ENCODE results near the gene MYRIP. TPM values are rescaled to one million over a fixed set of nuclear protein-coding genes. Genes with fewer than 3 reads are reported as not detected.

The MYRIP gene
- total RNA-seq, 4 donors from 2014 or later: 1.4 to 4.4 (median 2.8) TPM

DNA sequence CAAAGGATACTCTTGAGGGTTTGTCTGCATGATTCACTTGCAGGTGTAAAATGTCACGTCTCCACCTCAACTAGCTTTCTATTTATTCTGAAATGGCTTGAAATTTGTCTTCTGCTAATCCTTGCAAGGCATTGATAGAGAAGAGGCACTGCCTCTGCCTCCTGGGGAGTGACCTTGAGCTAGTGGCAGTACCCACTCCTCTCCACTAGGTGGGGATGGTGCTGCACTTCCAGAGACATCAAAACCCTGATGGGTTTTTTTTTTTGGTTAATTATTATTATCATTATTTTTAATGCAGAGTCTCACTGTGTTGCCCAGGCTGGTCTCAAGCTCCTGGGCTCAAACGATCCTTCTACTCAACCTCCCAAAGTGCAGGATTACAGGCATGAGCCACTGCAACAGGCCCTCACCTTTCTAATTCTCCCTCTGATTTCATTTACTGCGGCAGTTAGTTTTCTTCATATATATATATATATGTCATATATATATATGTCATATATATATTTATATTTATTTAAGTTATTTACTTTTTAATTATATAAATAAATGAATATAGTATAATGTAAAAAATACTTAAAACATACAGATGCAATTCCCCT is 382.5 kb downstream of the MYRIP start:
- Histone ChIP-seq H3K27me3 (no peaks in the 10 kb centered on the region), H3K9me3 (no peaks in the 10 kb centered on the region), H3K4me1 (peaks cover 11% of the 10 kb centered on the region), H3K36me3 (no peaks in the 10 kb centered on the region), H3K4me3 (no peak overlapping the region), H3K27ac (no peak overlapping the region)
- 24% methylated on average over 3 of the region's 3 CpGs for WGBS
- DNase-seq (ENCODE audit: low spot score in 2 of 2): no peak
- TF ChIP-seq POLR2A (IDR thresholded peaks at IDR 0.05): no peak
- no peak for TF ChIP-seq POLR2AphosphoS5 (IDR thresholded peaks at IDR 0.05)
- TF ChIP-seq, protein P1, sequence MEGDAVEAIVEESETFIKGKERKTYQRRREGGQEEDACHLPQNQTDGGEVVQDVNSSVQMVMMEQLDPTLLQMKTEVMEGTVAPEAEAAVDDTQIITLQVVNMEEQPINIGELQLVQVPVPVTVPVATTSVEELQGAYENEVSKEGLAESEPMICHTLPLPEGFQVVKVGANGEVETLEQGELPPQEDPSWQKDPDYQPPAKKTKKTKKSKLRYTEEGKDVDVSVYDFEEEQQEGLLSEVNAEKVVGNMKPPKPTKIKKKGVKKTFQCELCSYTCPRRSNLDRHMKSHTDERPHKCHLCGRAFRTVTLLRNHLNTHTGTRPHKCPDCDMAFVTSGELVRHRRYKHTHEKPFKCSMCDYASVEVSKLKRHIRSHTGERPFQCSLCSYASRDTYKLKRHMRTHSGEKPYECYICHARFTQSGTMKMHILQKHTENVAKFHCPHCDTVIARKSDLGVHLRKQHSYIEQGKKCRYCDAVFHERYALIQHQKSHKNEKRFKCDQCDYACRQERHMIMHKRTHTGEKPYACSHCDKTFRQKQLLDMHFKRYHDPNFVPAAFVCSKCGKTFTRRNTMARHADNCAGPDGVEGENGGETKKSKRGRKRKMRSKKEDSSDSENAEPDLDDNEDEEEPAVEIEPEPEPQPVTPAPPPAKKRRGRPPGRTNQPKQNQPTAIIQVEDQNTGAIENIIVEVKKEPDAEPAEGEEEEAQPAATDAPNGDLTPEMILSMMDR (IDR thresholded peaks at IDR 0.05): peak; percentile 79 to 93

DNA sequence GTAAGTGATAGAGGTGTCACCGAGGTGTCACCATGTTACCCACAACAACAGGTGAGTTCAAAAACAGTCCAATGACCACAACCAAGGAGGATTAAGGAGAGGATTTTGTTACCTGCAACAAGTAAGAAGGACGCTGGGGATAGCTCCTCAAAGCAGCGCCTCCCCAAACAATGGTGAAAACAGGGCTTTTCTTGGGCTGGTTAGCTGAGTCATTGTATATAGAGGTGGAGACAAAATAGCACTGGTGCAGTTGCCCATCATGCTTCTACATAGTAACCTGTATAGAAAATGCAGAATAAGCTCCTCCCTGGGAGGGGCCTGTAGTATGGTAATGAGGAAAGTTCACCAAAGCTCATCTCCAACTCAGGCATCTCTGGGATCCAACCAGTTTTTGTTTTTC is 383.2 kb downstream of the MYRIP start:
- Histone ChIP-seq H3K4me3 (no peak overlapping the region), H3K4me1 (peaks cover 6% of the 10 kb centered on the region), H3K27ac (no peak overlapping the region), H3K9me3 (no peaks in the 10 kb centered on the region), H3K36me3 (no peaks in the 10 kb centered on the region), H3K27me3 (no peaks in the 10 kb centered on the region)
- TF ChIP-seq, protein P1 (IDR thresholded peaks at IDR 0.05): no peak
- TF ChIP-seq EP300 (IDR thresholded peaks at IDR 0.05) (no peak), POLR2AphosphoS5 (IDR thresholded peaks at IDR 0.05) (no peak), POLR2A (IDR thresholded peaks at IDR 0.05) (no peak)
- DNase-seq (ENCODE audit: low spot score in 2 of 2): no peak
- 82% methylated on average over 3 of the region's 3 CpGs for WGBS

DNA sequence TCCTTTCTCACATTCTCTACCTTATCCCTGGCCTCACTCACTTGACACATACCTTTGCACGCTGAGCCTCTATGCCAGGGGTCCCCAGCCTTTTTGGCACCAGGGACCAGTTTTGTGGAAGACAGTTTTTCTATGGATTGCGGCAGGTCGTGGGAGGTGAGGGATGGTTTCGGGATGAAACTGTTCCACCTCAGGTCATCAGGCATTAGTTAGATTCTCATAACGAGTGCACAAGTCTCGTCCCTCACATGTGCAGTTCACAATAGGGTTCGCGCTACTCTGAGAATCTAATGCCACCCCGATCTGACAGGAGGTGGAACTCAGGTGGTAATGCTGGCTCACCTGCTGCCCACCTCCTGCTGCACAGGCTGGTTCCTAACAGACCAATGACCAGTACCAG is 387.6 kb downstream of the MYRIP start:
- DNase-seq (ENCODE audit: low spot score in 2 of 2): no peak
- TF ChIP-seq EP300 (IDR thresholded peaks at IDR 0.05) (no peak), POLR2AphosphoS5 (IDR thresholded peaks at IDR 0.05) (no peak), POLR2A (IDR thresholded peaks at IDR 0.05) (no peak)
- TF ChIP-seq, protein P1 (IDR thresholded peaks at IDR 0.05): no peak
- Histone ChIP-seq H3K4me3 (no peak overlapping the region), H3K9me3 (no peaks in the 10 kb centered on the region), H3K27ac (no peak overlapping the region), H3K27me3 (no peaks in the 10 kb centered on the region), H3K36me3 (no peaks in the 10 kb centered on the region), H3K4me1 (no peaks in the 10 kb centered on the region)
- 84% methylated on average over 9 of the region's 9 CpGs for WGBS

DNA sequence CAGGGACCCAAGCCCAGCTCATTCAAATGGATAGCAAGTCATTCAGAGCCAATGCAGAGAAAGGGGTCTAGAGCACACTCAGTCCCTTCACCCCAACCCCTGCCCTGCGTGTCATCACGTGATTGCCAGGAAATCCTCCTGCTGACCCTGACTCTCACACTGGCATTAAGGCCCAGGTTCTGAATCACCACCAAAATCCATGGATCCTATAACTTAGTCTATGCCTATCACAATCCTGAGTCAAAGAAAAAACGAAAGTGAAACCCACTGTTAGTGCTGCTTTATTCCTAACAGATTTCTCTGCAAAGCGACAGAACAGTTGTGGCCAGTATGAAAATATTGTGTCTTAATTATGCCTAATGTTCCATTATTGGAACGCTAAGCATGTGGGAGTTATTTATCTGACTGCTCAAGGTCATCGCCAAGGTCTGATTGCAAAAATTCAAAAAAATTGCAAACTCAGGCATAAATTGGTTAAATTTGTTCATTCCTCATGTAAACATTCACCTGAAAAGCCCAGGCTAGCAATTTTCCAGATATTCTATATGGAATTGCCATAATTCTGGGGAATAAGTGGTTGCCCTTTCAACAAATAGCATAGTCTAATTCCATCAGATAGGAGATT is 391.4 kb downstream of the MYRIP start:
- Histone ChIP-seq H3K4me1 (no peaks in the 10 kb centered on the region), H3K27ac (no peak overlapping the region), H3K27me3 (no peaks in the 10 kb centered on the region), H3K36me3 (no peaks in the 10 kb centered on the region), H3K9me3 (no peaks in the 10 kb centered on the region), H3K4me3 (no peak overlapping the region)
- DNase-seq (ENCODE audit: low spot score in 2 of 2): no peak
- no peak for TF ChIP-seq POLR2A (IDR thresholded peaks at IDR 0.05)
- no peak for TF ChIP-seq EP300 (IDR thresholded peaks at IDR 0.05)
- TF ChIP-seq, protein P1 (IDR thresholded peaks at IDR 0.05): no peak
- no peak for TF ChIP-seq POLR2AphosphoS5 (IDR thresholded peaks at IDR 0.05)
- WGBS: 86% methylated on average over 6 of the region's 6 CpGs

DNA sequence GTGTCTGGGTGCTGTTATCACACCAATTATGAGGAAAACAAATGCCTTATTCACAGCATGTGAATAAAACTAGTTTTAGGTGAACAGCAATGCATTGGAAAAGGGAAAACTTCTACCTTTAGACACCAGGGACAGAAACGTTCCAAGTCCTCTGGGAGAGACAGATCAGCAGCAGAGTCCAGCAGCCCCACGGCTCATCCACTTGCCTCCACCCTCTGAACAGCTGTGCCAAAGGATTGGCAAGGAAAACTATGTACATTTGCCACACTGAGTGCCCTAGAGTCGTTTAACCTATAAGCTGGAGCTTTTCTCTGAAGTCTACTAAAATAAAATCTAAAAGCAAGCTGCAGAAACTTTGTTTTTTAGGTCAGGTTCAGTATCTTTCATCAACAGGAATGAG is 392.4 kb downstream of the MYRIP start:
- Histone ChIP-seq H3K27me3 (no peaks in the 10 kb centered on the region), H3K36me3 (no peaks in the 10 kb centered on the region), H3K4me3 (no peak overlapping the region), H3K9me3 (no peaks in the 10 kb centered on the region), H3K27ac (no peak overlapping the region), H3K4me1 (no peaks in the 10 kb centered on the region)
- WGBS: 31% methylated on average over 3 of the region's 3 CpGs
- DNase-seq (ENCODE audit: low spot score in 2 of 2): no peak
- TF ChIP-seq EP300 (IDR thresholded peaks at IDR 0.05) (no peak), POLR2A (IDR thresholded peaks at IDR 0.05) (no peak), POLR2AphosphoS5 (IDR thresholded peaks at IDR 0.05) (no peak)
- TF ChIP-seq, protein P1 (IDR thresholded peaks at IDR 0.05): no peak

Data from suprapubic skin (tissue), 4 donors.